Suprapubic skin (tissue), 4 donors: Measurements from ENCODE around the gene ARSG.

Experiments
- CTCF ChIP-seq, 2 donors: fragments of 200-600 bp in 1 of 2; fragments of 450-650 bp in 1 of 2; sonication (generic) in 1 of 2; IDR thresholded peaks; one replicate each; pipeline ENCODE4 v1.5.1; 2016 to 2019; ENCODE audit warnings: antibody characterized with exemption in 2 of 2, mild to moderate bottlenecking in 1 of 2, moderate library complexity in 1 of 2
- EP300 ChIP-seq: sonication (generic); formaldehyde crosslinking; IDR thresholded peaks from one replicate; pipeline ENCODE4 v1.6.1; 2017; ENCODE audit warnings: antibody characterized with exemption
- POLR2A ChIP-seq, 2 donors: fragments of 450-650 bp; IDR thresholded peaks; one replicate each; pipeline ENCODE4 v1.6.1; 2017; ENCODE audit warnings: antibody characterized with exemption in 2 of 2, mild to moderate bottlenecking in 2 of 2, moderate library complexity in 2 of 2
- POLR2AphosphoS5 ChIP-seq, 3 donors: sonication (generic); formaldehyde crosslinking; IDR thresholded peaks; one replicate each; pipeline ENCODE4 v1.6.1; 2017; ENCODE audit warnings: antibody characterized with exemption in 3 of 3

GRCh38 chr17:68460715-68461114 lies 169.4 kb downstream of the ARSG start:
- no peak for TF ChIP-seq EP300
- TF ChIP-seq POLR2A (IDR thresholded peaks at IDR 0.05), result no peak
- no peak for TF ChIP-seq CTCF (IDR thresholded peaks at IDR 0.05)
- no peak for TF ChIP-seq POLR2AphosphoS5 (IDR thresholded peaks at IDR 0.05)
